HG03064 (cell line): ENCODE data around the gene SEMA6B.

Experiments
- ATAC-seq: cut with Tn5 transposase; IDR thresholded peaks from one replicate; pipeline ENCODE4 v1.9.1; 2021; ENCODE audit warnings: low read depth; ENCODE audit not compliant: unreplicated experiment

The SEMA6B gene

GRCh38 chr19:4497770-4498389, 61.6 kb downstream of the SEMA6B start:
- ATAC-seq = no peak

GRCh38 chr19:4496304-4496703, 63.2 kb downstream of the SEMA6B start:
- ATAC-seq = no peak

GRCh38 chr19:4495471-4495870, 64.0 kb downstream of the SEMA6B start:
- no peak for ATAC-seq

- ATAC-seq = no peak
Measured at GRCh38 chr19:4494691-4495064, 64.8 kb downstream of the SEMA6B start.

GRCh38 chr19:4493929-4494690, 65.4 kb downstream of the SEMA6B start:
- ATAC-seq = no peak

- no peak for ATAC-seq
Measured at GRCh38 chr19:4493104-4493928, 66.2 kb downstream of the SEMA6B start.
